HEK293T (cell line): ENCODE data around the gene AMN.

ENCODE experiments used
- CTCF ChIA-PET: fragments of 350-600 bp; formaldehyde crosslinking; extraction: SDS; loops from one replicate; lab custom pipeline; 2021; ENCODE audit warnings: antibody characterized with exemption, inconsistent platforms; lab: Yijun Ruan, JAX
- POLR2A ChIA-PET: fragments of 350-600 bp; formaldehyde crosslinking; extraction: SDS; loops from one replicate; lab custom pipeline; 2020; ENCODE audit warnings: antibody characterized with exemption, inconsistent platforms; lab: Yijun Ruan, JAX
- DNase-seq: peaks from one replicate; pipeline ENCODE4 v3.0.0; 2012; ENCODE audit warnings: mixed read lengths; ENCODE audit errors: extremely low spot score
- ARNT ChIP-seq: fragments of 450-650 bp; IDR thresholded peaks from 2 replicates; pipeline ENCODE4 v1.6.1; 2017; ENCODE audit warnings: mild to moderate bottlenecking
- BHLHE40 ChIP-seq: fragments of 450-650 bp; IDR thresholded peaks from 2 replicates; pipeline ENCODE4 v1.6.1; 2016; ENCODE audit warnings: mild to moderate bottlenecking, moderate library complexity, borderline replicate concordance
- CTBP1 ChIP-seq: fragments of 450-650 bp; IDR thresholded peaks from 2 replicates; pipeline ENCODE4 v1.6.1; 2016; ENCODE audit warnings: borderline replicate concordance
- ELF4 ChIP-seq: fragments of 450-650 bp; IDR thresholded peaks from 2 replicates; pipeline ENCODE4 v1.6.1; 2017; ENCODE audit warnings: antibody characterized with exemption
- FOXA1 ChIP-seq: fragments of 450-650 bp; IDR thresholded peaks from 2 replicates; pipeline ENCODE4 v1.6.1; 2016; ENCODE audit warnings: mild to moderate bottlenecking
- FOXK2 ChIP-seq: fragments of 450-650 bp; IDR thresholded peaks from 2 replicates; pipeline ENCODE4 v1.6.1; 2016; ENCODE audit warnings: mild to moderate bottlenecking
- FOXM1 ChIP-seq: fragments of 450-650 bp; IDR thresholded peaks from 2 replicates; pipeline ENCODE4 v1.6.1; 2017; ENCODE audit warnings: mild to moderate bottlenecking, borderline replicate concordance
- HDGF ChIP-seq: fragments of 450-650 bp; IDR thresholded peaks from 2 replicates; pipeline ENCODE4 v1.6.1; 2017; ENCODE audit warnings: antibody characterized with exemption, borderline replicate concordance
- L3MBTL2 ChIP-seq: fragments of 450-650 bp; conservative IDR thresholded peaks from 2 replicates; pipeline ENCODE4 v1.6.1; 2016; ENCODE audit warnings: mild to moderate bottlenecking
- LEF1 ChIP-seq: fragments of 450-650 bp; IDR thresholded peaks from 2 replicates; pipeline ENCODE4 v1.6.1; 2017; ENCODE audit warnings: mild to moderate bottlenecking, borderline replicate concordance
- NFRKB ChIP-seq: fragments of 450-650 bp; IDR thresholded peaks from 2 replicates; pipeline ENCODE4 v1.6.1; 2016; ENCODE audit warnings: mild to moderate bottlenecking, moderate library complexity
- PKNOX1 ChIP-seq: fragments of 450-650 bp; IDR thresholded peaks from 2 replicates; pipeline ENCODE4 v1.6.1; 2016
- SP1 ChIP-seq: fragments of 450-650 bp; IDR thresholded peaks from 2 replicates; pipeline ENCODE4 v1.6.1; 2017
- SUZ12 ChIP-seq: fragments of 450-650 bp; IDR thresholded peaks from 2 replicates; pipeline ENCODE4 v1.6.1; 2016; ENCODE audit warnings: mild to moderate bottlenecking
- TARDBP ChIP-seq: fragments of 450-650 bp; IDR thresholded peaks from 2 replicates; pipeline ENCODE4 v1.6.1; 2016
- ZNF384 ChIP-seq: fragments of 450-650 bp; IDR thresholded peaks from 2 replicates; pipeline ENCODE4 v1.6.1; 2016

Gene AMN

GRCh38 chr14:102979406-102979805, 56.9 kb downstream of the AMN start:
- CTCF ChIA-PET: no interaction called here
- no peak for DNase-seq
- POLR2A ChIA-PET: no interaction called here
- TF ChIP-seq LEF1 (no peak), L3MBTL2 (no peak), FOXA1 (no peak), BHLHE40 (no peak), CTBP1 (no peak), TARDBP (no peak), ZNF384 (no peak), SP1 (no peak)

GRCh38 chr14:102980409-102980810, 57.9 kb downstream of the AMN start:
- ChIA-PET POLR2A (no interaction called here), CTCF (no interaction called here)
- no peak for DNase-seq
- TF ChIP-seq CTBP1 (no peak), BHLHE40 (no peak), SP1 (no peak), FOXA1 (no peak), L3MBTL2 (no peak), TARDBP (no peak), ZNF384 (no peak), FOXM1 (no peak), SUZ12 (no peak), ELF4 (no peak), NFRKB (no peak), ARNT (no peak), LEF1 (no peak), PKNOX1 (no peak), FOXK2 (no peak), HDGF (no peak)
